22Rv1 (cell line): ENCODE results near the gene PCBP2.

Experiments used
- ZFX ChIP-seq: fragments of 450-650 bp; IDR thresholded peaks from 2 replicates; pipeline ENCODE4 v1.6.1; 2017; ENCODE audit warnings: antibody characterized with exemption, borderline replicate concordance
- TF ChIP-seq, protein P1 (sequence below): fragments of 450-650 bp; IDR thresholded peaks from 2 replicates; pipeline ENCODE4 v1.5.1; 2017; ENCODE audit warnings: mild to moderate bottlenecking

DNA sequence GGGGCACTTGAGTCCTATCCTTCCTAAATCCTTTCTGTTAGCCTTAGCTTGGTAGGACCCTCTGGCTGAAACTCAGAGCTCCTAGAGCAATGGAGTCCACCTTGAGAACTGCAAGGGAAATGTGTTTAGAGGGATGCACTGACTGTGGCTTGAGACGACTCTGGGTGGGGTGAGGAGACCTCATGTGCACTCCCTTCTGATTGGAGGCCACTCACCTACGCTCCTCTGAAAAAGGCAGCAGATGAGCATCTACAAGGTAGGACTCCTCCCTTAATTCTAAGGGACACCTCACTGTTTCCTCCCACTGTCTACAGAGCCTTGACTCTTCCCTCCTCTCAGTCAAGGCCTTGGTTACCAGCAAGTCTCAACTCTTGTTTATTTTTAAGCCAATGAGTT, 46.3 kb downstream of the PCBP2 start:
- TF ChIP-seq, protein P1, sequence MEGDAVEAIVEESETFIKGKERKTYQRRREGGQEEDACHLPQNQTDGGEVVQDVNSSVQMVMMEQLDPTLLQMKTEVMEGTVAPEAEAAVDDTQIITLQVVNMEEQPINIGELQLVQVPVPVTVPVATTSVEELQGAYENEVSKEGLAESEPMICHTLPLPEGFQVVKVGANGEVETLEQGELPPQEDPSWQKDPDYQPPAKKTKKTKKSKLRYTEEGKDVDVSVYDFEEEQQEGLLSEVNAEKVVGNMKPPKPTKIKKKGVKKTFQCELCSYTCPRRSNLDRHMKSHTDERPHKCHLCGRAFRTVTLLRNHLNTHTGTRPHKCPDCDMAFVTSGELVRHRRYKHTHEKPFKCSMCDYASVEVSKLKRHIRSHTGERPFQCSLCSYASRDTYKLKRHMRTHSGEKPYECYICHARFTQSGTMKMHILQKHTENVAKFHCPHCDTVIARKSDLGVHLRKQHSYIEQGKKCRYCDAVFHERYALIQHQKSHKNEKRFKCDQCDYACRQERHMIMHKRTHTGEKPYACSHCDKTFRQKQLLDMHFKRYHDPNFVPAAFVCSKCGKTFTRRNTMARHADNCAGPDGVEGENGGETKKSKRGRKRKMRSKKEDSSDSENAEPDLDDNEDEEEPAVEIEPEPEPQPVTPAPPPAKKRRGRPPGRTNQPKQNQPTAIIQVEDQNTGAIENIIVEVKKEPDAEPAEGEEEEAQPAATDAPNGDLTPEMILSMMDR, result no peak
- no peak for TF ChIP-seq ZFX
